Cardiac muscle cell (in vitro differentiated cells and primary cell): ENCODE data around the gene ING2. TPM values are rescaled to one million over a fixed set of nuclear protein-coding genes. Genes with fewer than 3 reads are reported as not detected.

ENCODE experiments used
- DNase-seq, 2 donors: peaks; one replicate each; pipeline versions ENCODE4 v3.0.0 to v3.0.0-alpha.2; 2010 to 2017; ENCODE audit warnings: low read depth in 1 of 2, low spot score in 1 of 2
- H3K27ac ChIP-seq: fragments of 200-600 bp; sonication (generic); 2 replicates; pipeline ENCODE4 v1.5.1; 2016
- H3K27me3 ChIP-seq: fragments of 200-600 bp; sonication (generic); 2 replicates; pipeline ENCODE4 v1.6.0; 2016; ENCODE audit warnings: control low read depth
- H3K36me3 ChIP-seq: fragments of 200-600 bp; sonication (generic); 2 replicates; pipeline ENCODE4 v1.5.1; 2016; ENCODE audit warnings: control low read depth
- H3K4me1 ChIP-seq: fragments of 200-600 bp; sonication (generic); 2 replicates; pipeline ENCODE4 v1.8.1; 2017; ENCODE audit warnings: low read depth, mild to moderate bottlenecking, mixed run types
- H3K4me3 ChIP-seq: fragments of 200-600 bp; sonication (generic); 2 replicates; pipeline ENCODE4 v1.5.1; 2016; ENCODE audit warnings: mild to moderate bottlenecking
- H3K9me3 ChIP-seq: fragments of 200-600 bp; sonication (generic); 2 replicates; pipeline ENCODE4 v1.5.1; 2017; ENCODE audit warnings: low read depth, mild to moderate bottlenecking, control low read depth
- CTCF ChIP-seq: IDR thresholded peaks from 2 replicates; pipeline ENCODE4 v1.5.1; 2012; ENCODE audit warnings: low read depth, mild to moderate bottlenecking, low read length
- polyA plus RNA-seq: library from polyadenylated mRNA; unstranded; fragments of >200 nt; fragmentation: Nextera tagmentation; extraction: Ambion mirVana; gene quantifications from 2 replicates; pipeline ENCODE4 v1.2.1, GENCODE V29; 2016
- total RNA-seq: library from RNA; depleted of rRNA; stranded (reverse); fragments of >200 nt; gene quantifications from 2 replicates; pipeline ENCODE4 v1.2.3, GENCODE V29; 2016

Gene ING2
- total and polyA plus RNA-seq, 2 experiments from 2014 or later: 14.2 to 32.9 TPM

GRCh38 chr4:183553601-183554345 lies 48.9 kb downstream of the ING2 start:
- Histone ChIP-seq H3K9me3 (no peaks in the 10 kb centered on the region), H3K36me3 (no peaks in the 10 kb centered on the region), H3K27ac (no peak overlapping the region), H3K27me3 (no peaks in the 10 kb centered on the region), H3K4me3 (no peak overlapping the region), H3K4me1 (no peaks in the 10 kb centered on the region)
- no peak for TF ChIP-seq CTCF
- no peak for DNase-seq

GRCh38 chr4:183554346-183554686 lies 49.5 kb downstream of the ING2 start:
- Histone ChIP-seq H3K27me3 (no peaks in the 10 kb centered on the region), H3K4me3 (no peak overlapping the region), H3K4me1 (no peaks in the 10 kb centered on the region), H3K27ac (no peak overlapping the region), H3K9me3 (no peaks in the 10 kb centered on the region), H3K36me3 (no peaks in the 10 kb centered on the region)
- no peak for DNase-seq
- no peak for TF ChIP-seq CTCF

- H3K27ac ChIP-seq: no peak overlapping the region
- TF ChIP-seq CTCF: no peak
- no peaks in the 10 kb centered on the region for H3K36me3 ChIP-seq
- no peaks in the 10 kb centered on the region for H3K4me1 ChIP-seq
- no peak for DNase-seq
- no peaks in the 10 kb centered on the region for H3K9me3 ChIP-seq
- no peak overlapping the region for H3K4me3 ChIP-seq
- H3K27me3 ChIP-seq: no peaks in the 10 kb centered on the region
Measured at GRCh38 chr4:183554878-183555585, 50.2 kb downstream of the ING2 start.

- Histone ChIP-seq H3K4me1 (no peaks in the 10 kb centered on the region), H3K27ac (no peak overlapping the region), H3K36me3 (no peaks in the 10 kb centered on the region), H3K27me3 (no peaks in the 10 kb centered on the region), H3K9me3 (no peaks in the 10 kb centered on the region), H3K4me3 (no peak overlapping the region)
- TF ChIP-seq CTCF: no peak
- DNase-seq: no peak
Measured at GRCh38 chr4:183556947-183557346, 52.1 kb downstream of the ING2 start.

- no peaks in the 10 kb centered on the region for H3K27me3 ChIP-seq
- H3K27ac ChIP-seq: no peak overlapping the region
- no peaks in the 10 kb centered on the region for H3K9me3 ChIP-seq
- TF ChIP-seq CTCF: no peak
- no peaks in the 10 kb centered on the region for H3K4me1 ChIP-seq
- DNase-seq: no peak
- H3K4me3 ChIP-seq: no peak overlapping the region
- H3K36me3 ChIP-seq: no peaks in the 10 kb centered on the region
Measured at GRCh38 chr4:183557611-183558010, 52.8 kb downstream of the ING2 start.
